ENCODE data around the gene TP53AIP1.
"Not testable (repeated sequence)": the region's sequence is repeated elsewhere in the genome, so short reads cannot be mapped to it uniquely, and the experiment has no call there.

Gene TP53AIP1

GRCh38 chr11:128924510-128925249 lies 18.0 kb downstream of the TP53AIP1 start:
- no peak overlapping the region for H3K27ac ChIP-seq (ENCODE audit: low read depth, low read length)
- H3K27me3 ChIP-seq (ENCODE audit: insufficient read depth, low read length) = peaks cover 69% of the 10 kb centered on the region
- no peaks in the 10 kb centered on the region for H3K9me3 ChIP-seq (ENCODE audit: insufficient read depth, low read depth, low read length)
- H3K4me1 ChIP-seq (ENCODE audit: insufficient read depth, low read length) = peaks cover 26% of the 10 kb centered on the region
- no peak overlapping the region for H3K4me3 ChIP-seq (ENCODE audit: low read length)
- no peak overlapping the region for H3K9ac ChIP-seq (ENCODE audit: low read depth, low read length)
- 76% methylated on average over 16 of the region's 16 CpGs for WGBS
- H3K36me3 ChIP-seq (ENCODE audit: insufficient read depth, low read length) = no peaks in the 10 kb centered on the region

GRCh38 chr11:128924104-128924503 lies 18.6 kb downstream of the TP53AIP1 start:
- H3K27me3 ChIP-seq (ENCODE audit: insufficient read depth, low read length) = peaks cover 63% of the 10 kb centered on the region
- H3K27ac ChIP-seq (ENCODE audit: low read depth, low read length) = no peak overlapping the region
- 73% methylated on average over 6 of the region's 7 CpGs for WGBS
- peaks cover 22% of the 10 kb centered on the region for H3K4me1 ChIP-seq (ENCODE audit: insufficient read depth, low read length)
- no peaks in the 10 kb centered on the region for H3K9me3 ChIP-seq (ENCODE audit: insufficient read depth, low read depth, low read length)
- H3K4me3 ChIP-seq (ENCODE audit: low read length) = no peak overlapping the region
- H3K36me3 ChIP-seq (ENCODE audit: insufficient read depth, low read length) = no peaks in the 10 kb centered on the region
- H3K9ac ChIP-seq (ENCODE audit: low read depth, low read length) = no peak overlapping the region

- 96% methylated on average over 4 of the region's 4 CpGs for WGBS
- H3K4me1 ChIP-seq (ENCODE audit: insufficient read depth, low read length) = peaks cover 10% of the 10 kb centered on the region
Observed at GRCh38 chr11:128921793-128922192, 20.9 kb downstream of the TP53AIP1 start.

GRCh38 chr11:128920666-128921065 lies 22.0 kb downstream of the TP53AIP1 start:
- no peaks in the 10 kb centered on the region for H3K36me3 ChIP-seq (ENCODE audit: insufficient read depth, low read length)
- no peak overlapping the region for H3K27ac ChIP-seq (ENCODE audit: low read depth, low read length)
- WGBS = 95% methylated on average over 15 of the region's 15 CpGs
- H3K4me1 ChIP-seq (ENCODE audit: insufficient read depth, low read length) = no peaks in the 10 kb centered on the region
- H3K27me3 ChIP-seq (ENCODE audit: insufficient read depth, low read length) = peaks cover 34% of the 10 kb centered on the region
- H3K4me3 ChIP-seq (ENCODE audit: low read length) = no peak overlapping the region
- no peak overlapping the region for H3K9ac ChIP-seq (ENCODE audit: low read depth, low read length)
- H3K9me3 ChIP-seq (ENCODE audit: insufficient read depth, low read depth, low read length) = no peaks in the 10 kb centered on the region

More at GRCh38 chr11:128921793-128922192, 20.9 kb downstream of the TP53AIP1 start:
- H3K9ac ChIP-seq (ENCODE audit: low read depth, low read length) = no peak overlapping the region
- H3K9me3 ChIP-seq (ENCODE audit: insufficient read depth, low read depth, low read length) = no peaks in the 10 kb centered on the region
- H3K4me3 ChIP-seq (ENCODE audit: low read length) = no peak overlapping the region
- peaks cover 45% of the 10 kb centered on the region for H3K27me3 ChIP-seq (ENCODE audit: insufficient read depth, low read length)
- H3K27ac ChIP-seq (ENCODE audit: low read depth, low read length) = no peak overlapping the region
- H3K36me3 ChIP-seq (ENCODE audit: insufficient read depth, low read length) = no peaks in the 10 kb centered on the region

- 72% methylated on average over 7 of the region's 7 CpGs for WGBS
- H3K27ac ChIP-seq (ENCODE audit: low read depth, low read length) = not testable (repeated sequence)
Observed at GRCh38 chr11:128919635-128920034, 23.0 kb downstream of the TP53AIP1 start.

GRCh38 chr11:128919216-128919615 lies 23.5 kb downstream of the TP53AIP1 start:
- WGBS = 90% methylated on average over 5 of the region's 5 CpGs
- Histone ChIP-seq H3K27me3 (ENCODE audit: insufficient read depth, low read length) (peaks cover 26% of the 10 kb centered on the region; the same call in 1 of the 2 replicates), H3K9me3 (ENCODE audit: insufficient read depth, low read depth, low read length) (no peaks in the 10 kb centered on the region), H3K36me3 (ENCODE audit: insufficient read depth, low read length) (no peaks in the 10 kb centered on the region), H3K4me1 (ENCODE audit: insufficient read depth, low read length) (no peaks in the 10 kb centered on the region), H3K9ac (ENCODE audit: low read depth, low read length) (no peak overlapping the region), H3K27ac (ENCODE audit: low read depth, low read length) (no peak overlapping the region), H3K4me3 (ENCODE audit: low read length) (no peak overlapping the region)

More at GRCh38 chr11:128919635-128920034, 23.0 kb downstream of the TP53AIP1 start:
- H3K36me3 ChIP-seq (ENCODE audit: insufficient read depth, low read length); H3K4me3 ChIP-seq (ENCODE audit: low read length); H3K4me1 ChIP-seq (ENCODE audit: insufficient read depth, low read length); H3K9ac ChIP-seq (ENCODE audit: low read depth, low read length); H3K9me3 ChIP-seq (ENCODE audit: insufficient read depth, low read depth, low read length): not testable (repeated sequence)
- peaks cover 30% of the 10 kb centered on the region; the same call in 1 of the 2 replicates for H3K27me3 ChIP-seq (ENCODE audit: insufficient read depth, low read length)

- no peaks in the 10 kb centered on the region for H3K36me3 ChIP-seq (ENCODE audit: insufficient read depth, low read length)
Observed at GRCh38 chr11:128917144-128917724, 25.4 kb downstream of the TP53AIP1 start.

GRCh38 chr11:128916681-128917080 lies 26.0 kb downstream of the TP53AIP1 start:
- Histone ChIP-seq H3K27ac (ENCODE audit: low read depth, low read length) (no peak overlapping the region), H3K27me3 (ENCODE audit: insufficient read depth, low read length) (peaks cover 24% of the 10 kb centered on the region; the same call in 1 of the 2 replicates), H3K9ac (ENCODE audit: low read depth, low read length) (no peak overlapping the region), H3K4me3 (ENCODE audit: low read length) (no peak overlapping the region), H3K9me3 (ENCODE audit: insufficient read depth, low read depth, low read length) (no peaks in the 10 kb centered on the region), H3K4me1 (ENCODE audit: insufficient read depth, low read length) (no peaks in the 10 kb centered on the region), H3K36me3 (ENCODE audit: insufficient read depth, low read length) (no peaks in the 10 kb centered on the region)
- 94% methylated on average over 2 of the region's 2 CpGs for WGBS

More at GRCh38 chr11:128917144-128917724, 25.4 kb downstream of the TP53AIP1 start:
- 60% methylated on average over 5 of the region's 5 CpGs for WGBS
- Histone ChIP-seq H3K4me1 (ENCODE audit: insufficient read depth, low read length) (no peaks in the 10 kb centered on the region), H3K9ac (ENCODE audit: low read depth, low read length) (no peak overlapping the region), H3K9me3 (ENCODE audit: insufficient read depth, low read depth, low read length) (no peaks in the 10 kb centered on the region), H3K27me3 (ENCODE audit: insufficient read depth, low read length) (peaks cover 24% of the 10 kb centered on the region; the same call in 1 of the 2 replicates), H3K27ac (ENCODE audit: low read depth, low read length) (no peak overlapping the region), H3K4me3 (ENCODE audit: low read length) (no peak overlapping the region)

GRCh38 chr11:128916037-128916572 lies 26.6 kb downstream of the TP53AIP1 start:
- no peaks in the 10 kb centered on the region for H3K4me1 ChIP-seq (ENCODE audit: insufficient read depth, low read length)
- no peak overlapping the region for H3K9ac ChIP-seq (ENCODE audit: low read depth, low read length)
- H3K4me3 ChIP-seq (ENCODE audit: low read length) = no peak overlapping the region
- H3K36me3 ChIP-seq (ENCODE audit: insufficient read depth, low read length) = no peaks in the 10 kb centered on the region
- WGBS = 61% methylated on average over 3 of the region's 3 CpGs
- peaks cover 24% of the 10 kb centered on the region; the same call in 1 of the 2 replicates for H3K27me3 ChIP-seq (ENCODE audit: insufficient read depth, low read length)
- no peak overlapping the region for H3K27ac ChIP-seq (ENCODE audit: low read depth, low read length)
- H3K9me3 ChIP-seq (ENCODE audit: insufficient read depth, low read depth, low read length) = no peaks in the 10 kb centered on the region

GRCh38 chr11:128915149-128915521 lies 27.5 kb downstream of the TP53AIP1 start:
- no peak overlapping the region for H3K9ac ChIP-seq (ENCODE audit: low read depth, low read length)
- peaks cover 19% of the 10 kb centered on the region; the same call in 1 of the 2 replicates for H3K27me3 ChIP-seq (ENCODE audit: insufficient read depth, low read length)
- H3K4me1 ChIP-seq (ENCODE audit: insufficient read depth, low read length) = no peaks in the 10 kb centered on the region
- no peak overlapping the region for H3K27ac ChIP-seq (ENCODE audit: low read depth, low read length)
- WGBS = 91% methylated on average over 6 of the region's 6 CpGs
- no peaks in the 10 kb centered on the region for H3K9me3 ChIP-seq (ENCODE audit: insufficient read depth, low read depth, low read length)
- no peaks in the 10 kb centered on the region for H3K36me3 ChIP-seq (ENCODE audit: insufficient read depth, low read length)
- no peak overlapping the region for H3K4me3 ChIP-seq (ENCODE audit: low read length)
